ENCODE results near the gene SGPP1.

The SGPP1 gene

DNA sequence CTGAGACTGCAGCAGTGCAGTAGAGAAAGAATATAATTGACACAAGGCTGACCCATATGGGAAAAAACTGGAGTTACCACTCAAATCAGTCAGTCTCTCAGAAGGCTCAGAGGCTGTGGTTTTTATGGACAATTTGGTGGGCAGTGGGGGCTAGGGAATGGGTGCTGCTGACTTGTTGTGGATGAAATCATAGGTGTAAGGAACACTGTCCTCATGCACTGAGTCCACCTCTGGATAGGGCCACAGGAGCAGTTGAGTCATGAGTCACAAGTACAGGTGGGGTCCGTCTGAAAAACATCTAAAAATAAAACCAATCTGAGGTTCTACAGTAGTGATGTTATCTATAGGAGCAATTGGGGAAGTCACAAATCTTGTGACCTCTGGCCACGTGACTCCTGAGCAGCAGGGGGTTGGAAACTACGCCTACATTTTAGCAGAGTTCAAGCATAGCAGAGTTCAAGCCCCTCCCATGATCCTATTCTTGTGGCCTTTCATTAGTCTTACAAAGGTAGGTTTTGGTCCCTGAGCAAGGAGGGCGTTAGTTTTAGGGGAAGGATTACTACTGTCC is 18.1 kb upstream of the SGPP1 start:
- TF ChIP-seq GATA2 (IDR thresholded peaks at IDR 0.05; ENCODE audit: low read depth, low read length) (no peak), GATA3 (IDR thresholded peaks at IDR 0.05; ENCODE audit: low read depth, low read length) (no peak)

- no peak for TF ChIP-seq GATA3 (IDR thresholded peaks at IDR 0.05; ENCODE audit: low read depth, low read length)
- no peak for TF ChIP-seq GATA2 (IDR thresholded peaks at IDR 0.05; ENCODE audit: low read depth, low read length)
These were observed 17.4 kb upstream of the SGPP1 start for GRCh38 chr14:63745272-63745671.

GRCh38 chr14:63737582-63738006 is 9.7 kb upstream of the SGPP1 start:
- no peak for TF ChIP-seq GATA2 (IDR thresholded peaks at IDR 0.05; ENCODE audit: low read depth, low read length)
- TF ChIP-seq GATA3 (IDR thresholded peaks at IDR 0.05; ENCODE audit: low read depth, low read length) = no peak

GRCh38 chr14:63735720-63736119 is 7.9 kb upstream of the SGPP1 start:
- no peak for TF ChIP-seq GATA2 (IDR thresholded peaks at IDR 0.05; ENCODE audit: low read depth, low read length)
- TF ChIP-seq GATA3 (IDR thresholded peaks at IDR 0.05; ENCODE audit: low read depth, low read length) = no peak

GRCh38 chr14:63730659-63731058 is 2.8 kb upstream of the SGPP1 start:
- TF ChIP-seq GATA2 (IDR thresholded peaks at IDR 0.05; ENCODE audit: low read depth, low read length) (no peak), GATA3 (IDR thresholded peaks at IDR 0.05; ENCODE audit: low read depth, low read length) (no peak)

GRCh38 chr14:63727231-63727735 is 582 bp downstream of the SGPP1 start:
- TF ChIP-seq GATA3 (IDR thresholded peaks at IDR 0.05; ENCODE audit: low read depth, low read length) (no peak), GATA2 (IDR thresholded peaks at IDR 0.05; ENCODE audit: low read depth, low read length) (no peak)

- TF ChIP-seq GATA3 (IDR thresholded peaks at IDR 0.05; ENCODE audit: low read depth, low read length) = no peak
- no peak for TF ChIP-seq GATA2 (IDR thresholded peaks at IDR 0.05; ENCODE audit: low read depth, low read length)
These were observed 1.4 kb downstream of the SGPP1 start for GRCh38 chr14:63726499-63726898.

- no peak for TF ChIP-seq GATA2 (IDR thresholded peaks at IDR 0.05; ENCODE audit: low read depth, low read length)
- no peak for TF ChIP-seq GATA3 (IDR thresholded peaks at IDR 0.05; ENCODE audit: low read depth, low read length)
These were observed 1.9 kb downstream of the SGPP1 start for GRCh38 chr14:63725786-63726460.

- TF ChIP-seq GATA2 (IDR thresholded peaks at IDR 0.05; ENCODE audit: low read depth, low read length) (no peak), GATA3 (IDR thresholded peaks at IDR 0.05; ENCODE audit: low read depth, low read length) (no peak)
These were observed 10.2 kb downstream of the SGPP1 start for GRCh38 chr14:63717702-63718101.

DNA sequence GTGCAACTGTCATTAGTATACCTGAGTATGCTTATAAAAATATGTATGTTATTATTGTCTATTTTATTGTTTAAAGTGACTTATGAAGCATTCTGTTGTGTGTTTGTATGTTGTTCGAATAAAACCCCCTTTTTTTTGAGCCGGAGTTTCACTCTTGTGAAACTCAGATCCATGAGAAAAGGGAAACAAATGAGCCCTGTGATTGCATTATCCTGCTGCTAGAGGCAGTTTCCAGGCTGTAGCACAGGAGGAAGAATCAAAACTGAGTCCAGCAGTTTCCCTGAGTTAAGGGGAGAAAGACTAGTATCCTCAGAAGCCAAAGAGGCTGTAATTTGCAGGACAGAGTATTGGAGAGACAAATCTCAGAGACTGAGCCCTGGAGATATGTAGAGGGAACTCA is 12.5 kb downstream of the SGPP1 start:
- TF ChIP-seq GATA3 (IDR thresholded peaks at IDR 0.05; ENCODE audit: low read depth, low read length) (no peak), GATA2 (IDR thresholded peaks at IDR 0.05; ENCODE audit: low read depth, low read length) (no peak)

- TF ChIP-seq GATA3 (IDR thresholded peaks at IDR 0.05; ENCODE audit: low read depth, low read length) (no peak), GATA2 (IDR thresholded peaks at IDR 0.05; ENCODE audit: low read depth, low read length) (no peak)
These were observed 14.1 kb downstream of the SGPP1 start for GRCh38 chr14:63713764-63714163.

GRCh38 chr14:63713058-63713457 is 14.8 kb downstream of the SGPP1 start:
- TF ChIP-seq GATA3 (IDR thresholded peaks at IDR 0.05; ENCODE audit: low read depth, low read length) = no peak
- TF ChIP-seq GATA2 (IDR thresholded peaks at IDR 0.05; ENCODE audit: low read depth, low read length) = no peak

- no peak for TF ChIP-seq GATA2 (IDR thresholded peaks at IDR 0.05; ENCODE audit: low read depth, low read length)
- no peak for TF ChIP-seq GATA3 (IDR thresholded peaks at IDR 0.05; ENCODE audit: low read depth, low read length)
These were observed 15.7 kb downstream of the SGPP1 start for GRCh38 chr14:63712123-63712522.

DNA sequence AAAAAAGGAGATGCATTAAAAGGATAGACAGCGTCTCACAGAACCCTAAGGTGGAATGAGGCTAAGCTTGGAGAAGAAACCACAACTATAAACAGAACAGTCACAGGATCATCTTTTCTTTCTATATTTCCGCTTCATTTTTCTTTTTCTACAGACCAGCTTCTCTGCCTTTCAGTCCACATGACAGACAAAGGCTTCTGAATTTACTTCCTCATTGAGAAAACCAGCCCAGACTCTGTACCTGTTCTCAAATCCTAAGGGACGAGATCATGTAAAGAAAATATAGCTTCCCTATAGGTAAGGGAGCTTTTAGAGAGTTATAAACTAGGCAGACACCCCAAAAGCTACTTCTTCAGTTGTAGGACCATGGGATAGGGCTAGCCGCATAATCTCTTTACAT is 17.4 kb downstream of the SGPP1 start:
- TF ChIP-seq GATA2 (IDR thresholded peaks at IDR 0.05; ENCODE audit: low read depth, low read length) (no peak), GATA3 (IDR thresholded peaks at IDR 0.05; ENCODE audit: low read depth, low read length) (no peak)

DNA sequence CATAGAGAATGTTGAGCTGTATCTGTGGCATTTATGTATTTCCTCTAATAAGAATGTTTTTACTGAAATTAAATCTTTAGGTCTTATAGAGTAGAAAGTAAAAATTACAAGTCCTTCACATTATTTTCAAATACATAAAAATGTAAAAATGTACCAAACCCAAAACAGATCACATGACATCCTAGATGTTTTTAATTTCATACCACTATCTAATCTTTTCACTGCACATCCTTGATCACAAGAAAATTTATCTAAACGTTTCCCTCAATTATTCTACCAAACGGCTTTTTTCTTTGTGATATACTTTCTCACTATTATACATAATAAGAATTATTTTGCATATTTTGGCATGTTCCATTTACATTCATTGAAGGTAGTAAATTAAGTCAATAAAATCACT is 18.3 kb downstream of the SGPP1 start:
- TF ChIP-seq GATA3 (IDR thresholded peaks at IDR 0.05; ENCODE audit: low read depth, low read length) (no peak), GATA2 (IDR thresholded peaks at IDR 0.05; ENCODE audit: low read depth, low read length) (no peak)

Measured in SH-SY5Y (cell line).